GM20431 (cell line): Measurements from ENCODE around the gene ADRA2C.

Source experiments
- in situ Hi-C: fragments of 300-500 bp; cut with MseI, MboI; formaldehyde crosslinking; loops from one replicate; pipeline ENCODE4 v1.15.0; 2020; ENCODE audit warnings: low sequenced_read_pairs; ENCODE audit not compliant: unreplicated experiment

ADRA2C gene

DNA sequence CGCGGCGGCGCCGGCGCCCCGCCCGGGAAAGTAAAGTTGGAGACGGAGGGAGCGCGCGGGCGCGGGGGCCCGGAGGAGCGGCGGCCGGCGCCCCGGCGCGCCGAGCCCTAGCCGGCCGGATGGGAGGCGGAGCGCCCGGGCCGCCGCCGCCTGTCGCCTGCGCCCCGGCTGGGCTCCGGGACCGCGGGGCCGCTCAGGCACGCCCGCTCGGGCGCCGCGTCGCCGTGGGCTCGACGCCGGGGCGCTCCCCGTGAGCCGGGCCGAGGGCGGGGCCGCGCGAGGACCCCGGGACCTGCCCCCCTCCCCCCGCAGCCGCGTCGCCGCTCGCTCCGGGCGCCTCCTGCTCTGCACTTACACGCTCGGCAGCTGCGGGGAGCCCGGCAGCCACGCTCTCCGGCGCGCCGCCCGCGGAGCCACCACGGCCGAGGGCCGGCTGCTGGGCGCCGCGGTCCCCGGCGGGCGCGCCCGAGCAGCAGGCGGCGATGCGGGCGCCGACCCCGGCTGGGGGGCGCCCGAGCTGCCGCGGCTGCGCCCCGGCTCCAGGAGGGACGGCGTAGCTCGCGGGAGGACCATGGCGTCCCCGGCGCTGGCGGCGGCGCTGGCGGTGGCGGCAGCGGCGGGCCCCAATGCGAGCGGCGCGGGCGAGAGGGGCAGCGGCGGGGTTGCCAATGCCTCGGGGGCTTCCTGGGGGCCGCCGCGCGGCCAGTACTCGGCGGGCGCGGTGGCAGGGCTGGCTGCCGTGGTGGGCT lies at the start of gene ADRA2C:
Gene ADRA2C (plus strand): TSS at position 350 of the 749 bp plus-strand sequence. CDS start 222 bp downstream, at position 572.
- in situ Hi-C loops: no loop called here

DNA sequence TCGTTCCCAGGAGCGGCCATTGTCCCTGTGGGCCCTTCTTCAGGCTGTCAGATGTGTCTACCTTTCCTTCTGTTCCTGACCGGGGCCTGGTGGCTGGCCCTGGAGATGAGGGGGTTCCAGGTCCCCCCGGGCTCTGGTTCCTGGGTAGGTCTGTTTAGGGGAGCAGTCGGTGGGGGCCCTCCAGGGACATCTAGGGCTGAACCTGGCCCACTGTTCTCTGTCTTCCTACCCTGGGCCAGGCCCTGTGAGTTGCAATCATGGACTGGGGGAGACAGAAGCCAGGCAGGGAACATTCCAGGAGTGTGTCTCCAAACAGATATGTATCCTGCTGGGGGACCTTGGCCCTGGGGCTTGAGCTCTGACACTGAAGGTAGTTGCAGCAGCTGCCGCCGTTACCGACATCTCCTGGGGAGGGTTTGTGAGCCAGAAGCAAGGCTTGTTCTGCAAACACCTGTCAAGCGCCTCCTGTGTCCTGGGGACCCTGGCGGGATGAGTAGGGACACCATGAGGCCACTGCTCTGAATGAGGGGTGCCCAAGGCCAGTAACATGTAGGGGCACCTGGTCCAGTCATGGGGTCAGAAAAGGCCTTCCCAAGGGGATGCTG lies 49.5 kb upstream of the ADRA2C start:
- in situ Hi-C loops: no loop called here

DNA sequence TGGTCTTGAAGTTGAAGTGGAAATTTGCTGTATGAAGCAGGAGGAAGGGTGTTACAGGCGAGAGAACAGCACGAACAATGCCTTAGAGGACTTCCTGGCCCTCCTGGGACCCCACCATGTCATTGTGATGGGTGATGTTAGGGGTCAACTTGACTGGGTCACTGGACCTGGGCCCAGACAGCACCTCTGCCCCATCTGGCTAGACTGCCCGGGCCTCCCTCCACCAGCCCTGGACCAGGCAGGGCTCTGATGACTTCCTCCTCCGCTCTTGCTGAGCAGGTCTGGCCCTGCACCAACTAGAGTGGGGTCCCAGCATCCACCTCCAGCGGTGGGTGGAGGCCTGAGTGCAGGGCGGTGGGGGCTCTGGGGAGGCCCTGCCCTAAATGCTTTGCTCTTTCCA lies 48.9 kb upstream of the ADRA2C start:
- in situ Hi-C loops: no loop called here

DNA sequence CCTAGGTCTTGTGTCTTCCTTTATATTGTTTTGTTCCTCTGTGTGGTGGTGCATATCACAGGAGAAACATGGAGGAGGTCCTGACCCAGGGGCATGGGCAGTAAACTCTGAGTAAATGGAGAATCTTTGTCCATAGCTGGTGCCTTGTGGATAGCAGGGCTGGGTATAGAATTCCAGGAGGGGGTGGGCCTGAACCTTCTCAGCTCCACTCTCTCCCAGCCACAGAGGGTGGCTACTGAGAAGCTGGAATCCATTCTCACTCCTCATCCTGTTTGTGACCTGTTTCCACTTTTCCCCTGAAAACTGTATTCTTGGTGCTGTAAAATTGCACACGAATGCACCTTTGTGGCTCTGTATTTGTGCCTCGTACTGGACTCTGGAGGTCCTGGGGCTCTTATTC lies 47.7 kb upstream of the ADRA2C start:
- in situ Hi-C loops: no loop called here

DNA sequence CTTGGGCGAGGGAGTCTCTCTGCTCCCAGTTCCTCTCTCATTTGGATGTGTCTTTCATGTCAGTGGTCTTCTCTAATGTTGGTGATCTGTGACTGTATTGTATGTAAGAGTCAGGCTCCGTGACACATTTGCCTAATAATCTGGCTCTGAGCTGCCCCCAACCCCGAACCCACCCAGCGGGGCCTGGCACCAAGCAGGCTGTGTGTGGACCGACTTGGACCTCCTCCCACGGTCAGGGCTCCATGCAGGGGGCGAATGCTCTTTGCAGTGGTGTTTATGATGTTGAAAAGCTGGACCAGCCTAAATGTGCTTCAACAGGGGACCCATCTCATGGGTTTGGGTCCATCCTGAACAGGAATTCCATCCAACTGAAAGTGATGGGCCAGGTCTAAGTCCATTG lies 47.0 kb upstream of the ADRA2C start:
- in situ Hi-C loops: no loop called here

DNA sequence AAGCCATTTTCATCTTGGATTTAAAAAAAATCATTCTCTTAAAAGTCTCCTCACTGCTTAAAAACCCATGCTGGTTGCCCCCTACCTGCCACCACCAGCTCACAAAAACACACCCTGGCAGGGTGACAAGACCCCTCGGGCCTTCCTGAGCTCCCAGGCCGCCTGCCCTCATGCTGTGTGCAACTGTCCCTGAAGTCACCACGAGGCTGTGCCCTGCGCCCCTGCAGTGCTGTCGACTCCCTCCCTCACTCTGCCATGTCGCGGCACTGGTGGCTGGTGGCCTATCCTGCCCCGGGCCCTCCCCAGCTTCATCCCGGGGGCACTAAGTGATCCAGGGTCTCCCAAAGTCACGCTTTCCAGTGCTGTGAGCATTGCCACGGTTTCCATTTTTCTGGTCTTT lies 46.3 kb upstream of the ADRA2C start:
- in situ Hi-C loops: no loop called here

DNA sequence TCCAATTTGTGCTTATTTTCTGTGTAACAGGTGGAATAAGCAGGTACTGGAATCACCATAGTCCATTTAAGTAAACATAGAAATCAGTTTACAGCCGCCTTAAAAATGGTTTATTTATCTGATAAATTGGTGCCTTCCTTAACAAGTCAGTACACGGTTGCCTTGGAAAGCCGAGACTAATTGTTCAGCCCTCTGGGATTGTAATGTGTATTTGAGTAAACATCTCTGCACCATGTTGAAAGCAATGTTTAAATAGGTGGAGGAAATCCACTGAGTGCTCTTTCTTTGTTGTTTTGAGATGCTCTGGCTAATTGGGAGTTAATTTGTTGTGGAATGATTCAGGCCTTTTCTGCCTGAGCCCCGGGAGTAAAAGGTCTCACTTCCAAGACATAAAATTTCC lies 45.7 kb upstream of the ADRA2C start:
- in situ Hi-C loops: no loop called here

DNA sequence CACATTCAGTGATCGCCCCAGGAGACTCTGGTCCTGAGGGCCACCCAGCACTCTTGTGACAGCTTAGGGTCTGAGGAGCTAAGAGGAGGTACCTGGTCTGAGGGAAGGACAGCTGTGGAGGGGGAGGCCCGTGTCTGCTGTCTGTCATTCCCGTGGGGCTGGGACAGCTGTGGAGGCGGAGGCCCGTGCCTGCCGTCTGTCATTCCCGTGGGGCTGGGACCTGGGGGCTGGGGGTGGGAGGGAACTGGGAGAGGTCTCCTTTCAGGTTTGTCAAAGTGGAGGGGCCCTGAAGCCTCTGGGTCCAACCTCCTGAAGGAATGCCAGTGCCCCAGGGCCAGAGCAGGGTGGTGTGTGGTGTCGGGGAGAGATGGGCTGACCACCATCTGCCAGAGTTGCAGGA lies 45.0 kb upstream of the ADRA2C start:
- in situ Hi-C loops: no loop called here

DNA sequence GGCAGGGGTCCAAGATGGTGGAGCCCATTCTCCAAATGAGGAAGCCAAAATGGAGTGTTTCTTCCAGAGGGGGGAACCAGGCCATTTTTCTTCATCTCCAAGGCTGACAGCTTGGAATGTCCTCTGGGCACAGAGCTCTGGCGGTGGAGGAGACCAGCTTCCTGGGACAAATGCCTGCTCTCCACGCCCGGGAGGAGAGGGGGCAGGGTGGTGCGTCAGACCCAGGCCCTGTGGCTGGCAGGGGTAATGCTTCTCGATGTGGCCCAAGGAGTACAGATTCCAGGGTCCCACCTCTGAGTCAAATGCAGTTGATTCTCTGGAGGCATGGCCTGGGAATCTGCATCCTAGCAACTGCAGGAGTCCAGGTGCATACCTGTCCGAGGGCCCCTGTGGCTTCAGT lies 44.6 kb upstream of the ADRA2C start:
- in situ Hi-C loops: no loop called here

DNA sequence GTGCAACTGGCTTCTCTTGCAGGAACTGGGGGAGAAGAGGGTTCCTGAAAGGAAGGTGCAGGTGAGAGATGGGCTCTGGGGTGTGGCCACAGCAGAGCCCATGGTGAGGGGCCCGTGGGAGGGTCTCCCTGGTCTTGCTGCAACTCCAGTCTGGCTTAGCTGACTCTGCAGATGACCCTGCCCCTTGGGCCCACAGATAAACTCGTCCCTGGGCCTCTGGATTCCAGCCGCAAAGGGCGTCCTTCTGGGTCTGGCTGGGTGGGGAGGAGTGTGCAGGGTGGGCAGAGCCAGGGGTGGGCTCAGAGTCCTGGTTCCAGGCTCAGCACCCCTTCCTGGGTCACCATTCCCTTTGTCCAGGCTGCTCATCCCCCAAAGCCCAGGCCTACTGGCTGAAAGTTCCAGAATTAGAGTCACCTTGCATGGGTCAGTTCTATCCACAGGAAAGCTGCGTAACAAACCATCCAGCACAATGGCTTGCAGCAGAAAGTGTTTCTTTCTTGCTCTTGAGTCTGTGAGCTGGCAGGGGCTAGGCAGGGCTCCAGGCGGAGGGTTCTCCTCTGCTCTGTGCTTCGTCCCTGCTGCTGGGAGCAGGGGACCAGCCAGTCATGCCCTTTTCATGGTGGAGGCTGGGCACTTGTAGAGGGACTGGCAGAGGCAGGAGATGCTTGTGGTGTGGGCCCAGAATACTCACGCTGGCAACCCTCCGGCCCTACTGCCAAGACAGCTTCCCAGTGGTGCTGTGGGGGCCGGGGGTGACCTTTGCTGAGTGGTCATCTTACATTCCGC lies 43.5 kb upstream of the ADRA2C start:
- in situ Hi-C loops: no loop called here

DNA sequence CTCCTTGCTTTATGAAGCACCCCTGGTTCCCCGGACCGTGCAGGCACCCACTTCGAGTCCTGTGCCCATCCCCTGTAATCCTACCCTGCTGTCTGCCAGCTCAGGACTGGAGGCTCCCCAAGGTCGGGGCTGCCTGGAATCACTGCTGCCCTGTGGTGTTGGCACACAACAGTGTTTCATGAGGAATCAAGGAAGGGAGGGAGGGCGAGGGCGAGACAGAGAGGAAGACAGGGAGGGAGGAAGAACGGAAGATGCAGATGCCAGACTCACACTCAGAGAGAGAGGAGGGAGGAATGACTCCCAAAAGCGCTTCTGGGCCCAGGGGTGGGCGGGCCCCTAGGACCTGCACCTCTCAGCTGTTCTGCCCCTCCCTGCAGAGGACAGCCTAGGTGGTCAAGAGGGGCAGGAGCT lies 42.9 kb upstream of the ADRA2C start:
- in situ Hi-C loops: no loop called here

DNA sequence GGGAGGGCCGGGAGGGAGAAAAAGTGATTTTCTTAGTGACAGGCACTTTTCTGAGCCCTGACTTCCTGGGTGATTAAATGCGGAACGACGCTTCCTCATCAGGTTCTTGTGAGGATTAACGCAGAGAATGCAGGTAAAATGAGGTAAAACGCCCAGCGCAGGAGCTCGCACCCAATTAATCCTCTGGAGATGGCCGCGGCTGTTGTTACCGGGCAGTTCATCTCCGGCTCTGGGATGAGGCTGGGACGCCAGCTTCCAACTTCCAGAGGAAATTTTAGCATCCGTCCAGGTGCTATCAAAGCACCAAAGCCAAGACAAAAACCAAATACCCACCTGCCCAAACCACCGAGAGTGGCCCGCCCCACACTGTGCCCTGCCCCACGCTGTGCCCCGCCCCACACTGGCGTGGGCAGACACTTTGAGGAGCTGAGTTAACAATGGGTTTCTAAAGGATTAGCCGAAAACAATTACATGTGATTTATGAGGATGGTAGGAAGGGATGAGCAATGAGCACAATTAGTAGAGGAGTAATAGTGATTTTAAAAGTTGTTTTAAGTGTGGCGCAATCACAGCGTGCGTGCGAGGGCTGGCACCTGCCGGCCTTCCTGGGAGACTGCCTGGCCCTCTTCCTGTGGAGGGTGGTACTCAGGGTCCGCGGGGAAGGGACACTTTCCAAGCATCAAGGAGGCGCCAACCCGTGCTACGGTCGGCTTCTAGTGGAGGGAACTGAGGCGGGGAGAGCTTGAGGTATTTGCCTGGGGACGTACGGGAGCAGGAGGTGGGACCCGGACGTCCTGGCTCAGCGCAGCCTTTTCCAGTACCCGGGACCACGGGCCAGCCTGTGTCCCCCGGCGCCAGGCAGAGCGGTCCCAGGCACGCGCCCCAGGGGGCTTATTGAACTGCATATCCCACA lies 41.6 kb upstream of the ADRA2C start:
- in situ Hi-C loops: no loop called here

DNA sequence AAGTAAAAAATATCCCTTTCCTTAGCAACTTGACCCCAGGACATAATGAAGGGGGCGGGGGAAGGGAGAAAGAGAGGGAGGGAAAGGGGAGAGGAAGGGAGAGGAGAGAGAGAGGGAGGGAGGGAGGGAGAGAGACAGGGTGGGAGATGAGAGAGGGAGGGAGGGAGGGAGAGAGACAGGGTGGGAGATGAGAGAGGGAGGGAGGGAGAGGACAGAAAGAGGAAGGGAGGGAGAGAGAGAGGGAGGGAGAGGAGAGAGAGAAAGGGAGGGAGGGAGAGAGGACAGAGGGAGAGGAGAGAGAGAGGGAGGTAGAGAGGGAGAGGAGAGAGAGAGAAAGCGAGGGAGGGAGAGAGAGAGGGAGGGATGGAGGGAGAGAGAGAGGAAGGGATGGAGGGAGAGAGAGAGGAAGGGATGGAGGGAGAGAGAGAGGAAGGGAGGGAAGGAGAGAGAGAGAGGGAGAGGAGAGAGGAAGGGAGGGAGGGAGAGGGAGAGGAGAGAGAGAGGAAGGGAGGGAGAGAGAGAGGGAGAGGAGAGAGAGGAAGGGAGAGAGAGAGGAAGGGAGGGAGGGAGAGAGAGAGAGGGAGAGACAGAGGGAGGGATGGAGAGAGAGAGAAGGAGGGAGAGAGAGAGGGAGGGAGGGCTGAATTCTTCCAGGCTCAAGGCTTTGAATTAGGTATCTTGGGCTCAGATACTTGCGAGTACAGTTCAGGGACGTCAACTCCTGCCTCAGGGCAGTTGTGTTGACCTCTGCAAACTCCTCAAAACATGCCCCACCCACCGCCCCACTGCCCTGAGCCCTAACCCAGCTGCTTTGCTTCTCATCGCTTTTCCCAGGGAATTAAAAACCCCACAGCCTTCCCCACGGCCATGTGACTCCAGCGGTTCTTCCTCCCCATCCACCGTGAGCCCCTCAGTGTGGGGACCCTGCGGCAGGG lies 40.0 kb upstream of the ADRA2C start:
- in situ Hi-C loops: no loop called here

DNA sequence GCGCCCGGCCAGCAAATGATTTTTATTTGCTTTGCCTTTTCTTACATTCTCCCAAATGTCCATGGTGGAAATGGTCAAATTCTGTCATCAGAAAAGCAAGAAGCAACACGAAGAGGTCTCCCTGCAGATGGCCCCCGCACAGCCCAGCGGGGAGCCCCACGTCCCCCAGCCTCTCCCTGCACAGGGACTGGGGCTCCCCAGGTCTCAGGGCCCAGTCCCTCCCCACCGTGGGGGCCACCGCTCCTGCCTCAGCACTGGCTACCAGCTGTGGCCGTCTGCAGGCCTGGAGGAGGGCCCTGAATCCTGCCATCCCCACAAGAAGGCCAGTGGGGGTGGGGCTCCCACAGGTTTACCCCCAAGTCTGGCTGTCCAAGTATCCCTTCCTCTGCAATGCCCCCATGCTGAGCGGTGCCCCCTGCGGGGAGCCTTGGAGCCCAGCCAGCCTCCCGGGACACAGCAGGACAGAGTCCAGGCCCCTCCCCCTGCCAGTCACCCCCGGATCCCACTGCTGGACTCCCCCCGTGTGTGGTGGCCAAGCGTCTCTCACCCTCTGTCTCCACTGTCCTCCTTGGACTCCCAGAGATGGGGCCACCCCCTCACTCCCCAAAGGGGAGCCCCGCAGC lies 38.2 kb upstream of the ADRA2C start:
- in situ Hi-C loops: no loop called here

DNA sequence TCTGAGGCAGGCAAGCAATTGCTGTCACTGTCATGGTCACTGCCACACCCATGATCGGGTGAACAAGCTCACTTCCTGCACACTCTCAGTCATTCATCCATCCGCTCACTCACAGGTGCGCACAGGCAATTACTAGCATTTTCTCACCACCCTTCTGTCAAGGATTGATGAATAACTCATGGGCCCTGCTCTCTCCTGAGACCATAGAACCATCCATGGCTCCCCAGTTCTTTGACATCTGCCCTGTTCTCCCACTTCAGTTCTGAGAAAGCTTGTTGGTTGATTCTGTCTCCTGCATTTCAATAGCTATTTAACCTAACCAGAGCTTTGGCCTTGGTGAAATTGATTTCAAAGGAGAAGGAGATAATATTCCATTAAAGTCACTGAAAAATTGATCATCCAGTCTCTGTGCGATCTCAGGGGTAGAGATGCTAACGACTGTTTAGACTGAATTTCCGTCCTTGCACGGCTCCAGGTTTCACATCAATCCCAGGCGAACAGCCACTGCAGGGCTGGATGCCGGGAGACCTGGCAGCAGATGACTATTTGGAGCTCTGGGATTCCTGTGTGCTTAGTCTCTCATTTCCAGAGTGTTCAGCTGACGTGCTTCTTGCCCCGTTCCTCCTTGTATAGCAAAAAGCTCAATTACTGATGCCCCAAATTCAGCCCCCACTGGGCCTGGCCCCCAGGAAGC lies 36.9 kb upstream of the ADRA2C start:
- in situ Hi-C loops: no loop called here

DNA sequence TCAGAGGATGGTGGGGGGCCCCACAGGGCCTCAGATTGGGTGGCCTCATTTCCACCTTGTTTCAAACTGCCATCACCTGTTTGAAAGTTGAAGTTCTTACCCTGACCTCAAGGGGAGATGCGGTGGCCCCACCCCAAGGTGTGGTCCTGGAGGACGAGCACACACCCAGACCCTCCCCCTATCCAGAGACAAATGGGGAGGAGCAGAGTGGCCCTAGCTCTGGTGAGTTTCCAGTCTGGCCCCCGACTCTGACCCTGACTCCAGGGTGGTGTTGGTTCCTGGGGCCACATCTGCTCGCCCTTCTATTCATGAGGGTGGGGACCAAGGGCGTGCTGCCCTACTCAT lies 36.3 kb upstream of the ADRA2C start:
- in situ Hi-C loops: no loop called here

DNA sequence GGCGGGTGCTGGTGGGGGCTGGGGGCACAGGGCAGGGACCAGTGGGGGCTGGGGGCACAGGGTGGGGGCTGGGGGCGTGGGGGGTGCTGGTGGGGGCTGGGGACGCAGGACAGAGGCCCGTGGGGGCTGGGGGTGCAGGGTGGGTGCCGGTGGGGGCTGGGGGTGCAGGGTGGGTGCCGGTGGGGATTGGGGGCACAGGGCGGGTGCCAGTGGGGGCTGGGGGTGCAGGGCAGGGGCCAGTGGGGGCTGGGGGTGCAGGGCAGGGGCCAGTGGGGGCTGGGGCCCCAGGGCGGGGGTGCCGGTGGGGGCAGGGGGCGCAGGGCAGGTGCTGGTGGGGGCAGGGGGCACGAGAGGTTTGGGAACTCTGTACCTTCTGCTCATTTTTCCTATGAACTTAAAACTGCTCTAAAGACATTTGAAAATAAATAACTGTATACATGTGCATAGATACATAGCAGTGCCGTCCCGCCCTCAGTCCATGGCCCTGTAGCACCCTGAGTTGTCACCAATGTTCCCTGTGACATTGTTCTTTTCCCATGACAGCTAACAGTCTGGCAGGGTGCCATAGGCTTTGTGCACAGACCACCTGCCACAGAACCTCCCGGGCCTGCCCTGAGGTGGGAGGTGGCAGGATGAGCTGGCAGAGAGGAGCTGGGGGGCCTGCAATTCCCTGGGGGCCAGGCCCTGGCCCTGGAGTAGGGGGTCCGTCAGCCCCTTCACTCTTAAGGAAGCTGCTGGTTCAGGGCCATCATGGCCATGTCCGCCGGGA lies 35.6 kb upstream of the ADRA2C start:
- in situ Hi-C loops: no loop called here
